Measurements from ENCODE around the gene TMEM209.
"Not testable (repeated sequence)": the region's sequence is repeated elsewhere in the genome, so short reads cannot be mapped to it uniquely, and the experiment has no call there.

Gene TMEM209

GRCh38 chr7:130162196-130162595, 43.0 kb downstream of the TMEM209 start:
- no peak for DNase-seq (ENCODE audit: low spot score)

- DNase-seq (ENCODE audit: low spot score), result no peak
Measured at GRCh38 chr7:130160455-130160854, 44.8 kb downstream of the TMEM209 start.

- DNase-seq (ENCODE audit: low spot score), result no peak
Measured at GRCh38 chr7:130160023-130160422, 45.2 kb downstream of the TMEM209 start.

GRCh38 chr7:130157700-130158099, 47.5 kb downstream of the TMEM209 start:
- no peak for DNase-seq (ENCODE audit: low spot score)

- DNase-seq (ENCODE audit: low spot score), result no peak
Measured at GRCh38 chr7:130156140-130156539, 49.1 kb downstream of the TMEM209 start.

GRCh38 chr7:130154501-130155317, 50.5 kb downstream of the TMEM209 start:
- no peak for DNase-seq (ENCODE audit: low spot score)

- no peak for DNase-seq (ENCODE audit: low spot score)
Measured at GRCh38 chr7:130154131-130154500, 51.1 kb downstream of the TMEM209 start.

GRCh38 chr7:130153211-130153908, 51.8 kb downstream of the TMEM209 start:
- no peak for DNase-seq (ENCODE audit: low spot score)

GRCh38 chr7:130152493-130153210, 52.6 kb downstream of the TMEM209 start:
- DNase-seq (ENCODE audit: low spot score), result no peak

- DNase-seq (ENCODE audit: low spot score), result no peak
Measured at GRCh38 chr7:130151591-130152492, 53.4 kb downstream of the TMEM209 start.

GRCh38 chr7:130150587-130150986, 54.6 kb downstream of the TMEM209 start:
- DNase-seq (ENCODE audit: low spot score), result no peak

GRCh38 chr7:130149281-130150139, 55.7 kb downstream of the TMEM209 start:
- DNase-seq (ENCODE audit: low spot score), result peak; percentile 67

- DNase-seq (ENCODE audit: low spot score), result peak; percentile 59
Measured at GRCh38 chr7:130148561-130148960, 56.6 kb downstream of the TMEM209 start.

- DNase-seq (ENCODE audit: low spot score), result no peak
Measured at GRCh38 chr7:130147710-130148325, 57.4 kb downstream of the TMEM209 start.

- DNase-seq (ENCODE audit: low spot score), result no peak
Measured at GRCh38 chr7:130146693-130147405, 58.4 kb downstream of the TMEM209 start.

GRCh38 chr7:130146142-130146541, 59.1 kb downstream of the TMEM209 start:
- DNase-seq (ENCODE audit: low spot score), result not testable (repeated sequence)

- no peak for DNase-seq (ENCODE audit: low spot score)
Measured at GRCh38 chr7:130145424-130146100, 59.6 kb downstream of the TMEM209 start.

- DNase-seq (ENCODE audit: low spot score), result no peak
Measured at GRCh38 chr7:130144312-130145171, 60.7 kb downstream of the TMEM209 start.

Measured in kidney capillary endothelial cell (primary cell).